ENCODE results near the gene PDE2A.

Gene PDE2A

DNA sequence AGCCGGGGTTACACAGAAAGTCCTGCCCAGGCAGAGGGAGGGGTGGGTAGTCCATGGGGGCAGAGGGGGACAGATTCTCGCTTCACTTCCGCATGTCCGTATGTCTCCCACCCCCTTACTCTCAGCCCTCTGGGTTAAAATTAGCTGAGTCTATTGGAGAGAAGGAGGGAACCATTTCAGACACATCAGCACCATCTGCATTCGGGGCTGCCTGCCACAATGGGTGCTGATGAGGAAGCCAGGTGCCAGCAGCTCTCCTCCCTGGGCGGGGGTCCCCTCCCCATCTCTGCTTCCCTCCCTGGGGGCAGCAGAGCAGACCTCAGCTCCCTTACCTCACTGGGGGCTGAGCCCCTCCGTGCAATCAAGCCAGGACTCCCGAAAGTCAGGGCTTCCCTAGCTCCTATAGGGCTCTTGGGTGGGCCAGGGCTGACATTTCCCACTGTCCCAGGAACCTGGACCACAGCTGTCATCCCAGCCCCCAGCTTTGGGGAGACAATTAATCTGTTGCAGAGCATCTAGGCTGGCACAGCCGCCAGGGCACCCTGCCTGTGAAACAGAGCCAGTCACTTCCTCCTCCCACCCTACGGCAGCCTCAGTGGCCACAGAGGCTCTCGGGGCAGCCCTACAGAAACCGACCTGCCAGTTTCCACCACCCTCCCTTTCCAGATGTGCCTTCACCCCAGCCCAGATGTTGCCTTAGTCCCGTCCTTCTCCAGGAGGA, 67.3 kb downstream of the PDE2A start:
- DNase-seq: no peak

DNA sequence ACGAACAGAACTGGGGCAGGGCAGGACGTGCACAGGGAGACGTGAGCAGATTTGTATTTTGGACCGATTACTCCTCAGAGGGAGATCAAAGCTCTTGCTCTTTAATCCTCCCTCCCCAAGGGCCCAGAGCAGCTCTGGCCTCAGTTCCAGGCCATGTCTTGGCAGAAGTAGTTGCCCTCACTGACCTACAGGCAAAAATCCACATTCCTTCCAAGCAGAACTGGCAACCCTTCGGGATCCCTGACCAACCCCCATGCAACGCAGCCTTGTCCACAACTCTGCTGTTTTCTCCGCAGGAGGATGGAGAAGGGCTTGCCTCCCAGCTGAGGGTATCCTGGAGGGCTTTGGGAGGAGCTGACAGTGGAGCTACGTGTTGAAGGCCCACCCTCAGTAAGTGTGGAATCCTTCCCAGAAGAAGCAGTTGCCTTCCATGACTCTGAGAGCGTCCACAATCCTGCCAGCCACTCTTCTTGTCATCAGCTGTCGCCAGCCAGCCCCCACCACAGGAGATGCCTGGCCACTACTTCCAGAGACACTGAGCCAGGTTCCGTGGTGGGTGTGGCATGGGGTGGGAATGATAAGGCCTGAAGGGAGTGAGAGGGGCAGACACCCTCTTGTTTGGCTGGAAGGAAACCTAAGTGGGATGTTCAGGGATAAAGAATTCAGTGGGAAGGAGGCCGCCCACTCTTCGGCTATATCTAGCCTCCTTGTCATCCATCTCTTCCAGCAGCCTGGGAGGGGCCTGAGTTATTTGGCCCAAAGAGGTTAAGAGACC, 68.1 kb downstream of the PDE2A start:
- no peak for DNase-seq

DNA sequence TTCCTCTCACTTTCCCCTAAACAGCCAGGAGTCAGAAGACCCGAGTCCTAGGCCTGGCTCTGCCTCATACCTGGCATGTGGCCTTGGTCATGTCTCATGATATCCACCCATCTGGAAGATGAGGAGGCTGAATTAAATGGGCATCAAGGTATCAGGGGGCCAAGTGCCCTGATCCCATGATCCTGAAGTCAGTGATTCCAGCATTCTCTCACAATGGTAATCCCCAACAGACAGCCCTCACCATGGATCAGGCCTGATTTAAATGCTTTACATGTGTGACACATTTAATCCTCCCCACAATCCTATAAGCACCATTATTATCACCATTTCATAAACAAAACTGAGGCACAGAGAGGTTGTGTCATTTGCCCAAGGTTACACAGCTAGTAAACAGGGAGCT, 70.0 kb downstream of the PDE2A start:
- DNase-seq: no peak

DNA sequence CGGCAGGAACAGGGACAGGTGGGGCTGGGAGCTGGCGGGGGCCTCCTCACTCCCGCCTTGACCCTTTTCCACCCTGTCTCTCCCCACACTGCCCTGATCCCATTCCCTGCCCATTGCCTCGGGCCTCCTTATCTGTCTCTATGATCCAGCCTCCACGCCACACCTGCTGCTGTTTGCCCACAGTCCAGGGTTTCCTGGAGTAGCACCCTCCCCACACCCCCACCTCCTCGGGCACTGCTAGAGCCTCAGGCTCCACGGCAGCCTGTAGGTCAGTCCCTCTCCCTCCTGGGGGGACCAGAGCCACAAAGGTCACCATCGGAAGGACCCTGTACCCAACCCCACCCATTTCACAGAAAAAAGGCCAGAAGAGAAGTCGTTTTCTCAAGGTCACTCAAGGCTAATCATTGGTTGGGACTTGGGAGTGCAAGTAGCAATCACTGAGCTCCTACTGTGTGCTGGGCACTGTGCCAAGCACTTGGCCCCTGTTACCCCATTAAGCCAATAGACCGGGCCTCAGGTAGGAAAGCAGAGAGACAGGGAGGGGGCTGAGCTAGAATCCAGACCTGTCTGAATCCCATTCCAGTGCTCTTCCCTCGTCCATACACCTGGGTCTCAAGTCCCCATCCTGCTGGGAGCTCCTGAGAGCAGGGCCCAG, 71.8 kb downstream of the PDE2A start:
- no peak for DNase-seq

DNA sequence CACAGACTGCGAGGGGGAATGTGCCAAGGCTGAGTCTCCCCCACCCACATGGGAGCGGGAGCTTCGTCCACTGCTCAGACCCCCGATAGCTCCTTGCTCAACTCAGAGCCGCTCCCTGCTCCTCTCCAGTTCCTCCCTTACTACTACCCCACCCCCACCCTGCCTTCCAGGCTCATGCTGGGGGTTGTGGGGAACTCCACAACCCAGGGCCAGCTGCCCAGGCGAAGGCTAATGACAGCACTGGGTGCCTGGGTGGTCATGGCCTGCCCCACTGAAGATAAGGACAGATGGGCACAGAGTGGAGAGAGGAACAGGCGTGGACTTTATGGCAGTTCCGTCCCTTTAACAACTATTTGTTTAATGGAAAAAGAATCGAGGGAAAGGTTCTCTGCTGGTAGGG, 73.7 kb downstream of the PDE2A start:
- no peak for DNase-seq

DNA sequence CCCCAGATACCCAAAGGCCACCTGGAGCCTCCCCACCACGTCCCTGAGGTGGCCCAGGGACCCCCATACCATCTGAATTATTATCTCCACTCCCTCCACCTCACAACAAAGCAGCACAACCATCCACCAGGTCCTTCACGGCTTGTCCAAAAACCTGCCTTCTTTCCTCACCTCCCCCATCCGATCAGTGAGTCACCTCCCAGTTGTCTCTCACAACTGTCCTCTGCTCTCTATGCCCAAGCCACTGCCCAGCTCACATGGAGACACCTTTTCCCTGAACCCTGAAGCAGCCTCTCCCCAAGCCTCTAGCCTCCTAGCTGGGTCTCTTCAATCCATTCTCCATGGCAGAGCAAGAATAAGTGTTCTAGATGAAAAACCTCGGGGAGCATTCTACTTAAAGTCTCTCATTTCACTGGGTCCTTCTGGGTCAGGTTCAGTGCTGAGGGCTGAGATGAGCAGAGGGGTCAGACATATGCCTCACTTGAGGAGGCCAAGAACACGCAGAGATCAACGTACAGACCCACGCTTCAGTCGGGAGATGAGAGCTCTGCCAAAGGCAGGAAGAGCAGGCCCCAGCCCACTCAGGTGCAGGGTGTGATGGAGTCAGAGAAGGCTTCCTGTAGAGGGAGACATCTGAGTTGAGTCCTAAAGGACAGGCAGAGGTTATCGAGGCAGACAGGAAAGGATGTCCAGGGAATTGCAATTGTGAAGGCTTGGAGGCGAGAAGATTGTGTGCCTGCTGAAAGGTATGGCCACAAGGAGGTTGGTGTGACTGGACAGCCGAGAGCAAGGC, 74.7 kb downstream of the PDE2A start:
- no peak for DNase-seq

DNA sequence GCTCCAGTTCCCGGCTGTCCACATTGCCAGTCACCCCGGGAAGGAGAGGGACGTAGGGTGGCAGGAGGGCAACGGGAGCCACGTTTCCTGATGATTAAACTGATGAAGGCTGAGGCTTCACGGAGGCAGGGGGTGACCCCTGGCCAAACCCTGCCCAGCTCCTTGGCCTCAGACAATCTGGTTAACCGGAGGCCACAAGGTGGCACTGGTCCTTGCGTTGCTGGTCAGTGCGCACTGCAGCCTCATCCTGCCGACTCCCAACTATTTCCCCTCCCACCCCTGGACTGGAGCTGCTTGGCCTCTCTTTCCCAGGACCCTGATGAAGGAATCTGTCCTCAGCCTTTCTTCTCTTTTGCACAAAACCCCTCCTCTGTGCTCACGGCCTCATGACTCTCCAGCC, 75.3 kb downstream of the PDE2A start:
- DNase-seq: no peak

DNA sequence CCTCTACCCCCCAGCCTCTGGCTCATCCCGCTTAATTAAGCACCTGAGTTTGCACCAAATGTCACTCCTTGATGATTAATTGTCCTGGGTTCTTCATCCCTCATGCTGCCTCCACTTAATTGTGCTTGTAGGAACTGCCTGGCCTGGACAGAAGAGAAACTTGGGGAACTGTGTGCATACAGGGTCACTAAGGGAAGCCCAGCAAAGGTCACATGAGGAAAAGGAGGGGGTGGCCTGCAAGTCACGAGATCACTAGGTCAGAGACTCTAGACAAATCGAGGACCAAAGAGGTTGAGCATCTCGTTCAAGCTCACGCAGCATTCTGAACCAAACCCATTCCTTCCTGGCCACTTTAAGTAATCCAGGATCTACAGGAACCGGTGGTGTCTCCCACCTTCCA, 75.8 kb downstream of the PDE2A start:
- DNase-seq: no peak

DNA sequence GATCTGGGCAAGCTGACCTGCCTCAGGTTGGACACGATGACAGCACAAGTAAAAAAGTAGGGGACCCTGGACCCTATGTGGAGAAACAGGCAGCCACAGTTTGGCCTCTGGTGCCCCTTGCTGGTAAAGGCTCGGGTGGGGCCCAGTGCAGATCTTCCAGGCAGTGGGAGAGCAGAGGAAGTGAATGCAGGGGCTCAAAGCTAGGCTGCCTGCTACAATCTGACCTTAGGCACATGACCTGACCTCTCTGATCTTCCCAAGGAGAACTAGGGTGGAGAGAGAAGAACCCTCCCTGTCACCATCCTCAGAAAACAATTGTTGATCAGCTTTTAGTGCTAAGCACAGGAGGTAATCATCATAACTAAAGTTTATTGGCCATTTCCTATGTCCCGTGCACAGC, 76.5 kb downstream of the PDE2A start:
- DNase-seq: no peak

DNA sequence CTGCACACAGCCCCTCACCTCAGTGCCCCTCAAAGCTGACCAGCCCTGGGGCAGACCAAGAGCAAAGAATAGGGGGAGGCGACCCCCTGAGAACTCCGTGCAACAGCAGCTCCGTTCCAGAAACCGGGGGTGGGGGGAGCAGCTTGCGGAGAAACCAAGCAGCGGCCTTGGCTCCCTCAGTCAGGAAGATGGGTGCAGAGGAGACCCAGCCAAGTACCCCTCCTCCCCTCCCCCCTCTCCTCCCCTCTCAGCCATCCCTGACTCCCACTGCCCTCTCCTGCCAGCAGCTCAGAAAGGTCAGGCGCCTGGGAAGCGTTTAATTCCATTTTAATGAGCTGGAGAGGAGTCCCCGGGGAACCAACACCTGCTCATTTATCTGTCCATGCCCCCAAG, 78.9 kb downstream of the PDE2A start:
- no peak for DNase-seq

DNA sequence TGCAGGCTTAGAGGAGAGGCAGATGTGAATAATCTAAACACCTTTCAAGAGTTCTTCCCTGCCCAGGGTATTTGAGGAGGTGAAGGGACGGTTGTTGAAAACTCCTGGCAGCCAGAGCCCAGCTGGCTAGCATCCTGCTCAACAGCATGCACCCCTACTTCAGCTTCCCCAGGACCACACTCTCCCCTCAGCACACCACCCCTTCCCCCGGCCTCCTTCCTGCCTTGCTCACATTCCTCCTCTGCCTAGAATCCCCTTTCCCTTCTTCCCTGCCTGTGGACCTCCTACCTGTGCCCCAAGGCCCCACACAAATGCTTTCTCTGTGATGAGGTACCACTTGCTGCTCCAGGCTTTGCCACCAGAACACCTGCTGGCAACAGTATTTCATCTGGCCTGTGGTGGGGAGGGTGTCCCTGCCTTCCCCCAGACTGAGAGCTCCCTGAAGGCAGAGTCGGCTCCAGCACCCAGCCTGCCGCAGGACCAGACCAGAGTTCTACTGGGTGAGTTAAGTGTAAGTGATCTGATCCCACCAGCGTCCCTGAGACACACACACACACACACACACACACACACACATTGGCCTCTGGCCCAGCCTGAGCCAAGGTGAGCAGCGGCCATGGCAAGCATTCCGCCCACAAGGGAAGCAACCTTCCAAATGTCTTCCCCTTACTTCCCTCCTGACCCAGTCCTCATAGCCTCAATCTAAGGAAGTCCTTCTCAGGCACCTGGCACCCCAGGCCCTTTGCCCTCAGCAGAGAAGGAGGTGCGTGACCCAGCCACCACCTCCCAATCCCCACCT, 79.5 kb downstream of the PDE2A start:
- no peak for DNase-seq

DNA sequence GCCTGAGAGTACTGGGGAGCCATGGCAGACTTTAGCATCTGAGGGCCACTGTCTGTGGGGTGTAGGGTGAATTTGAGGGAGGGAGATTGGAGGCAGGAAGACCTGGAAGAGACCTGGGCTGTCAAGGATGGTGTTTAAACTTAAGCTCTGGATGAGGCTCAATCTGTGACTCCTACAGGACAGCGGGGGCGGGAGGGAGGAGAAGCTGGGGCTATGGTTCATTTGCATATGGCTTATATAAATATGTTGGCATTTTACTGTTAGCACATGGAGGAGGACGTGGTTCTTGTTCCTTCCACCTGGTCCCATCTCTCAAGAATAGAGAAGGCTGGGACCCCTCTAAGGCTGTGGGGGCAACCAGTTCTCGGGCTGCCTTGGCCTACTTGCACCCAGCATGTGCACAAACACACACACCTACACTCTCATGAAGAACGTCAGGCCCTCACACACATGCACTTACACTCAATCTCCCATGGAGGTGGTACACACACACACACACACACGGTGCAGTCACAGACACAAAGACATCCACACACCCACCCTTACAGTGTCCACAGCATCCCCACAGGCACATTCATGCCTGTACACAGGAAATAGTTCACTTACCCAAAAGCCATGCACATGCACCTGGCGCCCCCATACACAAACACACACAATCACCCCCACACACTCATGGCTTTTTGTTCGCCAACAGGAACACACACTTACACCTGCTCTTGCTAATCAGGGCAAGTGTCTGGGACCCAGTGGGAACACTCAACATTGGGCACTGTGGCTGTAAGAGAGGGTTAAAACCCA, 81.3 kb downstream of the PDE2A start:
- no peak for DNase-seq

DNA sequence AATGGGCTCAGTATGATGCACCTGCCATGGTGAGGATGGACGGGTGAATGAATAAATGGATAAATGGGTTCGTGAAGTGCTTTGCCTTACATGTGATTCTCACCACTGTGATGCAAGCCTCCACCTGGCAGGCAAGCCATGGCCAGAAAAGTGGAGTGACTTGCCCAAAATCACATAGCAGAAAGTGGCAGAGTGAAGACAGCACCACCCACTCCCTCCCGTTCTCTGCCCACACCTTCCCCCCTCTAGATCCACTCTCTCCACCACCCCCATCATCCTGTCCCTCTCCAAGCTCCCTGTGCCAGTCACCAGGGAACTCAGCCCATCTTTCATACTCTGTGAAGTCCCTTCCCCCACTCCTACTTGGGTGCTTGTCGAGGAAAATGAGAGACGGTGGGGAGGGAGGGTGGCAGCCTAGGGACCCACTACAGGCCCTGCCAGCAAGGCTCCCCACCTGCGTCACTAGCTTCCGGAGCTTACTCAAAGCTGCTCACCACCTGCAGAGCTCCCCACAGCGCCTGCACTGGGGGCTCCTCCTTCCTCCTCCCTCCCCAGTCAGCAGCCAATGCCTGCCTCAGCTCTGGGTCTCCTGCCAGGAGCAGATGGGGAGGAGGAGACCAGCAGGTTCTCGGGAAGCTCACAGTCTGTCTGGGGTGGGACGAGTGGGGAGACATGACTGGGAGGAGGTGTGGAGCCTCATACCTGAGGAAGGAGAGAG, 82.3 kb downstream of the PDE2A start:
- DNase-seq: peak; percentile 55

DNA sequence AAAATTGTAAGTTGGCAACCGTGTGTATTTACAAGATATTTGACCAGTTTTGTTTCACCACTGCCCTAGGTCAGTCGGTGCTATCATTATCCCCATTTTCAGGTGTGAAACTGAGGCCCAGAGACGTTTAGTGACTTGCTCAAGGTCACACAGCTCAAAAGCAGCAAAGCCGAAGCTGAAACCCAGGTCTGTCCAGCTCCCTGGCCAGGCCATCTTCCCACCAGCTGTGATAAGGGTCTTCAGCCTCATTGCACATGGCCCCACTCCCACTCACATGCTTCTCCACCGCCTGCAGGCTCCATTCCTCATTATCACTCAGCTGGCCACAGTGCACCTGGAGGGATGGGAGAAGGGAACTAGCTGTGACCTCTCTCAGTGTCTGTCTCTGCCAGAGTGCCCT, 83.2 kb downstream of the PDE2A start:
- no peak for DNase-seq

DNA sequence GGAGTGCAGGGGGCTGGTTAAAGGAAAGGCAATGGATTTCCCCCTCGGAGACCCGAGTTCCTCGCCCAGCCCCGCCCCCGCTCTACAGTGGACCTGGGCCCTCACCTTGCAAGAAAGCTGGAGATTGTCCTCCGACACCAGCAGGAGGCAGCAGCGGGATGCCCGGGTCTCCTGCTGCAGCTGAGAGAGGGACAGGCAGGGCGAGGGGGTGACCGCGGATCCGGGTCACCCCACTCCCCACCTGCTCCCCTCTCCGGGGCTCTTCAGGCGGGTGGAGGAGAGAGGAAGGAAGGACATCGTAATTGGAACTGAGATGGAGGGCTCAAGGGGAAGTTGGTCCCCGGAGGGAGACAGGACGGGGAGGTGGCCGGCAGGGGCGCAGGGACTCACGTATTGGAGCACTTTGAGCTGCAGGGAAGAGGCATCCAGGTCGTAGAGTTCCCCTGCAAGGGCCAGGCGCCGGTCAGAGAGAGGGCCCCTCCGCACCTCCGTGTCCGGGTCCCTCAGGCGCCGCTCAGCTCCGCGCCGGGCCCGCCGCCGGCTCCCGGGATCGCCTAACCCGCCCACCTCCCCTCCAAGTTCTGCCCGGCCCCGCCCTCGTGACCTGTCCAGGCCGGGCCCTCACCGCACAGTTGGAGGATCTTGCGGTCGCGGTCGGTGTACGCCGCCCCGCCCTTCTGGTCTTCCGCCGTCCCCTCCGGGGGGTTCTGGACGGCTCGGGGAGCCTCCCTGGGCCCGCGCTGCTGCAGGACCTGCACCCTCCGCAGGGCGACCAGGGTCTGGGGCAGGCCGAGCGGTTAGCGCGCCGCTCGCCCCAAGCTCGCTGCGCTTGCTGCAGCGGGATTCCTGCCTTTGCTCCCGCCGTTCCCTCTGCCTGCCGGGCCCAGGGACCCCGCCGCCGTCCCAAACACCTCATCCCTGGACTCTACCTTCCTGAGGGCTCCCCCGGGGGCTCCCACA, 84.1 kb downstream of the PDE2A start:
- peak; percentile 52 to 59 for DNase-seq

DNA sequence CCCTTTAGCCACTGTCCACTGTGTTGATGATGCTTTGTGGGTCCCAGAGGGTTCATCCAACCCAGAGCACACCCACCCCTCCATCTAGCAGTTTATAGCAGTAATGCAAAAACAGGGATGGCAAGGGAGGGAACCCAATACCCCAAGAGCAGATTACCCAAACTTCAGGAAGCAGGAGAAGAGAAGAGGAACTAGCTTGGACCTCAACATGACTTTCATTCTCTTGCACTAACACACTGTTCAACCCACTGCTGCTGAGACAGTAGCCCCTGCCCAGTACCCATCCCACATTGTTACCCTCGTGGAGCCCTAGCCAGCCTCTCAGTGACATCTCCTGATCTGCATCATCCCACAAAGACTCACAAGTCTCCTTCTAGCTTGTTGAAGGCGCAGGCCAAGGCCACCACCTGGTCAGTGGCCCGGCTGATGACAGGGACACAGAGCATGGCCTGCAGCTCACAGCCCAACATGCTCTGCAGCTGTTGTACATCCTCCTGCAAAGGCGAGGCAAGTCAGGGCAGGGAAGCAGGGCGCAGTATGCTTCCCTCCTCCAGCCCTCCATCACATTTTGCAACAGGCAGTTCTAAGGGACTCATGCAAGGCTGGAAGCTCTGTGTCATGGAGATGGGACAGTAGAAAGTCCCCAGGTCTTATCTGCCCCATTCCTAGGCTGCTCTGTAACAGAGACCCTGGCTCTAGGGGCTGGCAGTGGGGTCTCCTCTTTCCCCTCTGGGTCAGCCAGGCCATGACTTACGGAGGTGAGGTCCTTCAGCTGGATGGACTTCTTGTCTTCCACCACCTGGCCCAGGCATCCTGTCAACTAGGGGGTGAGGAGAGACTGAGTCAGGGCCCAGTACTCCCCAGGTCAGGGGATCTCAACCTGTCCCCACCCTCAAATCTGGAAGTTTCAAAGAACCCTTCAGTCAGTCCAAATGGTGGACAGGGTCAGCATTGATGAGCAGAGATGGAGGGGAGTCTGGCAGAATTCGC, 85.5 kb downstream of the PDE2A start:
- no peak for DNase-seq

DNA sequence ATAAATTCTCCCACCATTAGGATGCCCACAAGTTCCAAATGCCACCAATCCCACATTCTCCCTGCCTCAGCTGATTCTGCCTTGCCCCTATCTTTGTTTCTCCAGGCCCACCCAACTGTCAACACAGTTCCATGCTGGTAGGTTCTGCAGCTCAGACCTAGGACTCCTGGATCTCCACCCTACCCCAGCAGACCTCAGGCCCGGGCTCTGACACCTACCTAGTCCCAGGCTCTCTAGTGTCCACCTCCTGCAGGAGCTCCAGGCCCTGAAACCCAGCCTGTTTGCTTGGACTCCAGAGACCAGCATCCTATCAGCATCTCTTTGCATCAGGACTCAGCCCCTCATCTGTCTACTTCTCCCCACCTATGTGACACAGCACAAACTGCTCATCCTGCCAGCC, 86.5 kb downstream of the PDE2A start:
- no peak for DNase-seq

Measured in CD4-positive, alpha-beta T cell treated with Interferon alpha-2 for 1 hour (primary cell).